Measurements from ENCODE around the gene MRPL37.

The MRPL37 gene

GRCh38 chr1:54199765-54200518 lies at the start of gene MRPL37, which contains the start of gene CYB5RL:
Gene MRPL37 (plus strand): TSS chr1:54200167. CDS start chr1:54200244, 77 bp downstream.
Gene CYB5RL (minus strand): TSS chr1:54200030. CDS start chr1:54195616, 4,414 bp downstream.
- H3K4me3 ChIP-seq (ENCODE audit: low read depth, low read length) = peak within 1 kb of the TSS; percentile 75
- DNase-seq = peak; percentile 96
- peak within 1 kb of the TSS; percentile 86 for H3K27ac ChIP-seq
- H3K36me3 ChIP-seq = peaks cover 9% of the 10 kb centered on the region
- TF ChIP-seq CTCF (IDR thresholded peaks at IDR 0.05; ENCODE audit: low read depth, low read length) = no peak
- H3K9me3 ChIP-seq (ENCODE audit: severe bottlenecking) = no peaks in the 10 kb centered on the region
- H3K27me3 ChIP-seq (ENCODE audit: insufficient read depth, low read depth, severe bottlenecking) = no peaks in the 10 kb centered on the region

- H3K9me3 ChIP-seq (ENCODE audit: severe bottlenecking) = no peaks in the 10 kb centered on the region
- DNase-seq = no peak
- no peak for TF ChIP-seq CTCF (IDR thresholded peaks at IDR 0.05; ENCODE audit: low read depth, low read length)
These were observed 49.0 kb upstream of the MRPL37 start for GRCh38 chr1:54151013-54151412.

GRCh38 chr1:54152696-54153095 lies 47.3 kb upstream of the MRPL37 start, which contains the start of gene CDCP2:
Gene CDCP2 (minus strand): TSS chr1:54153000. CDS start chr1:54152922, 78 bp downstream.
- no peaks in the 10 kb centered on the region for H3K9me3 ChIP-seq (ENCODE audit: severe bottlenecking)
- no peak within 1 kb of the TSS for H3K4me3 ChIP-seq (ENCODE audit: low read depth, low read length)
- TF ChIP-seq CTCF (IDR thresholded peaks at IDR 0.05; ENCODE audit: low read depth, low read length) = no peak
- H3K27me3 ChIP-seq (ENCODE audit: insufficient read depth, low read depth, severe bottlenecking) = no peaks in the 10 kb centered on the region
- no peak within 1 kb of the TSS for H3K27ac ChIP-seq
- no peak for DNase-seq
- H3K36me3 ChIP-seq = no peaks in the 10 kb centered on the region

More at GRCh38 chr1:54151013-54151412, 49.0 kb upstream of the MRPL37 start:
- Histone ChIP-seq H3K4me3 (ENCODE audit: low read depth, low read length) (no peak overlapping the region), H3K27me3 (ENCODE audit: insufficient read depth, low read depth, severe bottlenecking) (no peaks in the 10 kb centered on the region), H3K27ac (no peak overlapping the region), H3K36me3 (no peaks in the 10 kb centered on the region)

- no peak overlapping the region for H3K4me3 ChIP-seq (ENCODE audit: low read depth, low read length)
- no peak for TF ChIP-seq CTCF (IDR thresholded peaks at IDR 0.05; ENCODE audit: low read depth, low read length)
- H3K36me3 ChIP-seq = no peaks in the 10 kb centered on the region
- peak; percentile 59 for DNase-seq
- no peak overlapping the region for H3K27ac ChIP-seq
- H3K9me3 ChIP-seq (ENCODE audit: severe bottlenecking) = no peaks in the 10 kb centered on the region
- H3K27me3 ChIP-seq (ENCODE audit: insufficient read depth, low read depth, severe bottlenecking) = no peaks in the 10 kb centered on the region
These were observed 46.2 kb upstream of the MRPL37 start for GRCh38 chr1:54153535-54154439.

- H3K9me3 ChIP-seq (ENCODE audit: severe bottlenecking) = no peaks in the 10 kb centered on the region
- H3K36me3 ChIP-seq = no peaks in the 10 kb centered on the region
- no peak for TF ChIP-seq CTCF (IDR thresholded peaks at IDR 0.05; ENCODE audit: low read depth, low read length)
- H3K27ac ChIP-seq = no peak overlapping the region
- no peak for DNase-seq
- no peak overlapping the region for H3K4me3 ChIP-seq (ENCODE audit: low read depth, low read length)
- H3K27me3 ChIP-seq (ENCODE audit: insufficient read depth, low read depth, severe bottlenecking) = no peaks in the 10 kb centered on the region
These were observed 43.8 kb upstream of the MRPL37 start for GRCh38 chr1:54156201-54156600.
